ENCODE measurements around the gene BACH2. TPM values are rescaled to one million over a fixed set of nuclear protein-coding genes. Genes with fewer than 3 reads are reported as not detected.

BACH2 gene
- total RNA-seq, 2 experiments from 2014 or later, result 157 to 170 TPM

DNA sequence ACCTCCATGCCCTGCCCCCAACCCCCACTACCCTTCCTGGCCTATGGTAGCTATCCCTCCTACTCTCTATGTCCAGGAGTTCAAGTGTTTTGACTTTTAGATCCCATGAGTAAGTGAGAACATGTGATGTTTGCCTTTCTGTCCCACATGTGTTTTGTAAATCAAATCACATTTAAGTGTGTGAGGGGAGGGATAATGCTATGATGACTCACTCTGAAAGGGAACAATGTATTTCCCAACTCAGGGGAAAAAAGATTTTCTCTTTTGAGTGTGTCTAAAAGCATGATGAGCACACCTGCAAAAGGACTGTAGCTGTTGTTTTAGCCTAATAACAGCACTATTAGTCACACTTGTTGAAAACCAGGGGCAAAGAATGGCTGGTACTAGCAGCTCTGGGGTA, 208.6 kb downstream of the BACH2 start:
- no peak overlapping the region for H3K4me3 Mint-ChIP-seq
- H3K4me1 Mint-ChIP-seq (ENCODE audit: low read depth), result peaks cover 82% of the 10 kb centered on the region
- no peaks in the 10 kb centered on the region for H3K27me3 Mint-ChIP-seq
- DNase-seq (peak in 2 of 14 experiments; percentile 35 to 42), ATAC-seq (ENCODE audit: poor library complexity) (no peak)
- H3K9me3 Mint-ChIP-seq, result no peaks in the 10 kb centered on the region
- Histone ChIP-seq H3K36me3 (ENCODE audit: insufficient read depth, low read length) (peaks cover 7% of the 10 kb centered on the region), H3K27ac (ENCODE audit: low read depth in 1 of 2, low read length in 2 of 2) (no peak overlapping the region), H3K4me3 (ENCODE audit: low read length) (no peak overlapping the region), H3K4me1 (ENCODE audit: insufficient read depth, low read length) (peaks cover 19% of the 10 kb centered on the region), H3K9me3 (ENCODE audit: control insufficient read depth in 1 of 2, insufficient read depth in 1 of 2, low read length in 2 of 2) (no peaks in the 10 kb centered on the region), H3K27me3 (ENCODE audit: control insufficient read depth in 1 of 2, insufficient read depth in 2 of 2, low read length in 2 of 2) (no peaks in the 10 kb centered on the region)
- H3K27ac Mint-ChIP-seq, result peak overlapping the region; percentile 37
- intact Hi-C loops (cut with DNase I, micrococcal nuclease), result loop anchor here in 1 of 2 experiments (10.0 kb wide), 1 partner anchor 387 kb away; no protein-coding TSS in a partner anchor
- peaks cover 55% of the 10 kb centered on the region for H3K36me3 Mint-ChIP-seq (ENCODE audit: low read depth)
- ChIA-PET POLR2A (interaction anchor here (1.1 kb wide), 1 partner anchor 10 kb away, joined by 3 read pairs; no protein-coding TSS in a partner anchor), CTCF (no interaction called here)
- TF ChIP-seq, protein P1, sequence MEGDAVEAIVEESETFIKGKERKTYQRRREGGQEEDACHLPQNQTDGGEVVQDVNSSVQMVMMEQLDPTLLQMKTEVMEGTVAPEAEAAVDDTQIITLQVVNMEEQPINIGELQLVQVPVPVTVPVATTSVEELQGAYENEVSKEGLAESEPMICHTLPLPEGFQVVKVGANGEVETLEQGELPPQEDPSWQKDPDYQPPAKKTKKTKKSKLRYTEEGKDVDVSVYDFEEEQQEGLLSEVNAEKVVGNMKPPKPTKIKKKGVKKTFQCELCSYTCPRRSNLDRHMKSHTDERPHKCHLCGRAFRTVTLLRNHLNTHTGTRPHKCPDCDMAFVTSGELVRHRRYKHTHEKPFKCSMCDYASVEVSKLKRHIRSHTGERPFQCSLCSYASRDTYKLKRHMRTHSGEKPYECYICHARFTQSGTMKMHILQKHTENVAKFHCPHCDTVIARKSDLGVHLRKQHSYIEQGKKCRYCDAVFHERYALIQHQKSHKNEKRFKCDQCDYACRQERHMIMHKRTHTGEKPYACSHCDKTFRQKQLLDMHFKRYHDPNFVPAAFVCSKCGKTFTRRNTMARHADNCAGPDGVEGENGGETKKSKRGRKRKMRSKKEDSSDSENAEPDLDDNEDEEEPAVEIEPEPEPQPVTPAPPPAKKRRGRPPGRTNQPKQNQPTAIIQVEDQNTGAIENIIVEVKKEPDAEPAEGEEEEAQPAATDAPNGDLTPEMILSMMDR (IDR thresholded peaks at IDR 0.05), result no peak

GRCh38 chr6:90087106-90087833, 209.4 kb downstream of the BACH2 start:
- intact Hi-C loops (cut with DNase I, micrococcal nuclease), result loop anchor here in 1 of 2 experiments (10.0 kb wide), 1 partner anchor 388 kb away; no protein-coding TSS in a partner anchor
- TF ChIP-seq, protein P1 (IDR thresholded peaks at IDR 0.05), result no peak
- Mint-ChIP-seq H3K27me3 (no peaks in the 10 kb centered on the region), H3K27ac (peak overlapping the region; percentile 37), H3K4me1 (ENCODE audit: low read depth) (peaks cover 83% of the 10 kb centered on the region), H3K4me3 (no peak overlapping the region), H3K36me3 (ENCODE audit: low read depth) (peaks cover 55% of the 10 kb centered on the region), H3K9me3 (no peaks in the 10 kb centered on the region)
- peaks cover 22% of the 10 kb centered on the region for H3K4me1 ChIP-seq (ENCODE audit: insufficient read depth, low read length)
- H3K9me3 ChIP-seq (ENCODE audit: control insufficient read depth in 1 of 2, insufficient read depth in 1 of 2, low read length in 2 of 2), result no peaks in the 10 kb centered on the region
- ATAC-seq (ENCODE audit: poor library complexity) (no peak), DNase-seq (no peak)
- no peak overlapping the region for H3K27ac ChIP-seq (ENCODE audit: low read depth in 1 of 2, low read length in 2 of 2)
- CTCF ChIA-PET, result interaction anchor here (0.9 kb wide), 1 partner anchor 147 kb away, joined by 3 read pairs; no protein-coding TSS in a partner anchor
- H3K36me3 ChIP-seq (ENCODE audit: insufficient read depth, low read length), result peaks cover 7% of the 10 kb centered on the region
- no peaks in the 10 kb centered on the region for H3K27me3 ChIP-seq (ENCODE audit: control insufficient read depth in 1 of 2, insufficient read depth in 2 of 2, low read length in 2 of 2)
- H3K4me3 ChIP-seq (ENCODE audit: low read length), result no peak overlapping the region
- POLR2A ChIA-PET, result no interaction called here

- ATAC-seq (ENCODE audit: poor library complexity), result no peak
- DNase-seq, result no peak
- ChIA-PET CTCF (no interaction called here), POLR2A (no interaction called here)
- H3K27me3 Mint-ChIP-seq, result no peaks in the 10 kb centered on the region
- Histone ChIP-seq H3K27ac (ENCODE audit: low read depth in 1 of 2, low read length in 2 of 2) (no peak overlapping the region), H3K9me3 (ENCODE audit: control insufficient read depth in 1 of 2, insufficient read depth in 1 of 2, low read length in 2 of 2) (no peaks in the 10 kb centered on the region), H3K27me3 (ENCODE audit: control insufficient read depth in 1 of 2, insufficient read depth in 2 of 2, low read length in 2 of 2) (no peaks in the 10 kb centered on the region), H3K4me1 (ENCODE audit: insufficient read depth, low read length) (peaks cover 29% of the 10 kb centered on the region), H3K36me3 (ENCODE audit: insufficient read depth, low read length) (peaks cover 7% of the 10 kb centered on the region), H3K4me3 (ENCODE audit: low read length) (no peak overlapping the region)
- no peak overlapping the region for H3K4me3 Mint-ChIP-seq
- peaks cover 85% of the 10 kb centered on the region for H3K4me1 Mint-ChIP-seq (ENCODE audit: low read depth)
- intact Hi-C loops (cut with DNase I, micrococcal nuclease), result loop anchor here in 1 of 2 experiments (10.0 kb wide), 1 partner anchor 388 kb away; no protein-coding TSS in a partner anchor
- no peaks in the 10 kb centered on the region for H3K9me3 Mint-ChIP-seq
- TF ChIP-seq, protein P1 (IDR thresholded peaks at IDR 0.05), result no peak
- peaks cover 55% of the 10 kb centered on the region for H3K36me3 Mint-ChIP-seq (ENCODE audit: low read depth)
- H3K27ac Mint-ChIP-seq, result peak overlapping the region; percentile 37
These were observed 210.1 kb downstream of the BACH2 start for GRCh38 chr6:90086517-90086916.
